Ishikawa (cell line): ENCODE results near the gene KCNQ1.

Experiments used
- CEBPB ChIP-seq: IDR thresholded peaks from 2 replicates; pipeline ENCODE4 v1.6.1; 2012
- CREB1 ChIP-seq: IDR thresholded peaks from 2 replicates; pipeline ENCODE4 v1.6.1; 2012; ENCODE audit warnings: low read depth
- EGR1 ChIP-seq: IDR thresholded peaks from 2 replicates; pipeline ENCODE4 v1.6.1; 2012
- EP300 ChIP-seq: IDR thresholded peaks from 2 replicates; pipeline ENCODE4 v1.6.1; 2012; ENCODE audit warnings: borderline replicate concordance
- FOXM1 ChIP-seq: IDR thresholded peaks from 2 replicates; pipeline ENCODE4 v1.6.1; 2012; ENCODE audit warnings: low read depth, borderline replicate concordance
- MAX ChIP-seq: IDR thresholded peaks from 2 replicates; pipeline ENCODE4 v1.6.1; 2012
- NFIC ChIP-seq: IDR thresholded peaks from 2 replicates; pipeline ENCODE4 v1.6.1; 2012
- RAD21 ChIP-seq: IDR thresholded peaks from 2 replicates; pipeline ENCODE4 v1.6.1; 2012; ENCODE audit warnings: low read depth
- TAF1 ChIP-seq: IDR thresholded peaks from 2 replicates; pipeline ENCODE4 v1.6.1; 2012; ENCODE audit warnings: low read depth, mild to moderate bottlenecking
- TCF12 ChIP-seq: IDR thresholded peaks from 2 replicates; pipeline ENCODE4 v1.6.1; 2012; ENCODE audit warnings: low read depth
- TEAD4 ChIP-seq: IDR thresholded peaks from 2 replicates; pipeline ENCODE4 v1.6.1; 2012
- YY1 ChIP-seq: IDR thresholded peaks from 2 replicates; pipeline ENCODE4 v1.6.1; 2012; ENCODE audit warnings: low read depth
- ZBTB7A ChIP-seq: IDR thresholded peaks from 2 replicates; pipeline ENCODE4 v1.6.1; 2012; ENCODE audit warnings: low read depth
- TF ChIP-seq, protein P1 (sequence below): IDR thresholded peaks from 2 replicates; pipeline ENCODE4 v1.6.1; 2012
- TF ChIP-seq, protein P2 (sequence below): IDR thresholded peaks from 2 replicates; pipeline ENCODE4 v1.6.1; 2012; ENCODE audit warnings: low read depth, mild to moderate bottlenecking

Gene KCNQ1

GRCh38 chr11:2579315-2580060, 134.7 kb downstream of the KCNQ1 start:
- TF ChIP-seq CREB1 (no peak), TAF1 (no peak), EP300 (no peak), EGR1 (peak; percentile 76), NFIC (0 out of 2 replicates have a peak, but pooled peaks have one; percentile 23), ZBTB7A (no peak), YY1 (no peak), CEBPB (no peak), MAX (0 out of 2 replicates have a peak, but pooled peaks have one; percentile 12), RAD21 (no peak), TEAD4 (peak; percentile 23; the same call in 1 of the 2 replicates), FOXM1 (no peak)
- TF ChIP-seq, protein P1, sequence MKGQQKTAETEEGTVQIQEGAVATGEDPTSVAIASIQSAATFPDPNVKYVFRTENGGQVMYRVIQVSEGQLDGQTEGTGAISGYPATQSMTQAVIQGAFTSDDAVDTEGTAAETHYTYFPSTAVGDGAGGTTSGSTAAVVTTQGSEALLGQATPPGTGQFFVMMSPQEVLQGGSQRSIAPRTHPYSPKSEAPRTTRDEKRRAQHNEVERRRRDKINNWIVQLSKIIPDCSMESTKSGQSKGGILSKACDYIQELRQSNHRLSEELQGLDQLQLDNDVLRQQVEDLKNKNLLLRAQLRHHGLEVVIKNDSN: no peak

DNA sequence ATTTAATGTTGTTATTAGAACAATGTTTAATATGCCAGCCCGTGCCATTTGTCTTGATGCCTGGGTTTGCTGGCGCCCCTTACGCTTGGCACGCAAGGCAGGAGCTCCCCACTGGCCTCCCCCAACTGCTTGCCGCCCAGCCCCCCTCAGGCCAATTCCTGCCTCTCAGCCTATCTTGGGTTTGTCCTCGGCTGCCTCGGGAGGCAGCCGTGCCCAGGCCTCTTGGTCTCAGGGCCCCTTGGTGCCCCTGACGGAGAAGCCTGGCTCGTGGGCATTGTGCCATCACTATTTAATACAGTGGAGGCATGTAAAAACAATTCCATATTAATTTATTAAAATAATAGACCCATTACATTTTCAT, 135.2 kb downstream of the KCNQ1 start:
- TF ChIP-seq CEBPB (no peak), RAD21 (no peak), ZBTB7A (no peak), YY1 (no peak), TEAD4 (no peak), MAX (no peak), NFIC (no peak), EP300 (no peak), TAF1 (no peak), CREB1 (no peak), EGR1 (no peak), FOXM1 (no peak), TCF12 (no peak)
- TF ChIP-seq, protein P2, sequence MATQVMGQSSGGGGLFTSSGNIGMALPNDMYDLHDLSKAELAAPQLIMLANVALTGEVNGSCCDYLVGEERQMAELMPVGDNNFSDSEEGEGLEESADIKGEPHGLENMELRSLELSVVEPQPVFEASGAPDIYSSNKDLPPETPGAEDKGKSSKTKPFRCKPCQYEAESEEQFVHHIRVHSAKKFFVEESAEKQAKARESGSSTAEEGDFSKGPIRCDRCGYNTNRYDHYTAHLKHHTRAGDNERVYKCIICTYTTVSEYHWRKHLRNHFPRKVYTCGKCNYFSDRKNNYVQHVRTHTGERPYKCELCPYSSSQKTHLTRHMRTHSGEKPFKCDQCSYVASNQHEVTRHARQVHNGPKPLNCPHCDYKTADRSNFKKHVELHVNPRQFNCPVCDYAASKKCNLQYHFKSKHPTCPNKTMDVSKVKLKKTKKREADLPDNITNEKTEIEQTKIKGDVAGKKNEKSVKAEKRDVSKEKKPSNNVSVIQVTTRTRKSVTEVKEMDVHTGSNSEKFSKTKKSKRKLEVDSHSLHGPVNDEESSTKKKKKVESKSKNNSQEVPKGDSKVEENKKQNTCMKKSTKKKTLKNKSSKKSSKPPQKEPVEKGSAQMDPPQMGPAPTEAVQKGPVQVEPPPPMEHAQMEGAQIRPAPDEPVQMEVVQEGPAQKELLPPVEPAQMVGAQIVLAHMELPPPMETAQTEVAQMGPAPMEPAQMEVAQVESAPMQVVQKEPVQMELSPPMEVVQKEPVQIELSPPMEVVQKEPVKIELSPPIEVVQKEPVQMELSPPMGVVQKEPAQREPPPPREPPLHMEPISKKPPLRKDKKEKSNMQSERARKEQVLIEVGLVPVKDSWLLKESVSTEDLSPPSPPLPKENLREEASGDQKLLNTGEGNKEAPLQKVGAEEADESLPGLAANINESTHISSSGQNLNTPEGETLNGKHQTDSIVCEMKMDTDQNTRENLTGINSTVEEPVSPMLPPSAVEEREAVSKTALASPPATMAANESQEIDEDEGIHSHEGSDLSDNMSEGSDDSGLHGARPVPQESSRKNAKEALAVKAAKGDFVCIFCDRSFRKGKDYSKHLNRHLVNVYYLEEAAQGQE: no peak
- TF ChIP-seq, protein P1: no peak

- TF ChIP-seq RAD21 (no peak), TAF1 (no peak)
Measured at GRCh38 chr11:2580571-2581001, 135.8 kb downstream of the KCNQ1 start.

- no peak for TF ChIP-seq TCF12
- TF ChIP-seq YY1: no peak
Measured at GRCh38 chr11:2581151-2581930, 136.5 kb downstream of the KCNQ1 start.

DNA sequence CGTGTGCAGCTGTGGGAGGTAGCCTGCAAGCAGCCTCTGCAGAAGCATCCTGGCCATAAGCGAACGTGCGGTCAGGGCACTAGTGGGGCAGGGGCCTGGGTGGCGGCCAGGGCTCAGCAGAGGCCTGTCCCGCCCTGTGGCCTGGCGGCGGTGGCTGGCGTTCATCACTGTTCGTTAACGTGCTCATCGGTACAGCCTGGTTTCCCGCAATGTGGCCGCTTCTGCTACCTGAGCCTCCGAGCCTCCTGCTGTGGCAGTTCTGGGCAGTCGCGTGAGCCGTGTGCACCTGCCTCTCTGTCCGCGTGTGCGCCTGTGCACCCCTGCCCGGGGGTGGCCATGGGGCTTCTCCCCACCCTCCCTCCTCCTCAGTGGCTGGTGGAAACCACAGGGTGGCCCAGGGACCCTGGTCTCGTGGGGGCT, 137.1 kb downstream of the KCNQ1 start:
- TF ChIP-seq CEBPB (no peak), TAF1 (no peak), CREB1 (no peak), ZBTB7A (no peak), EP300 (no peak)
- TF ChIP-seq, protein P1: no peak

DNA sequence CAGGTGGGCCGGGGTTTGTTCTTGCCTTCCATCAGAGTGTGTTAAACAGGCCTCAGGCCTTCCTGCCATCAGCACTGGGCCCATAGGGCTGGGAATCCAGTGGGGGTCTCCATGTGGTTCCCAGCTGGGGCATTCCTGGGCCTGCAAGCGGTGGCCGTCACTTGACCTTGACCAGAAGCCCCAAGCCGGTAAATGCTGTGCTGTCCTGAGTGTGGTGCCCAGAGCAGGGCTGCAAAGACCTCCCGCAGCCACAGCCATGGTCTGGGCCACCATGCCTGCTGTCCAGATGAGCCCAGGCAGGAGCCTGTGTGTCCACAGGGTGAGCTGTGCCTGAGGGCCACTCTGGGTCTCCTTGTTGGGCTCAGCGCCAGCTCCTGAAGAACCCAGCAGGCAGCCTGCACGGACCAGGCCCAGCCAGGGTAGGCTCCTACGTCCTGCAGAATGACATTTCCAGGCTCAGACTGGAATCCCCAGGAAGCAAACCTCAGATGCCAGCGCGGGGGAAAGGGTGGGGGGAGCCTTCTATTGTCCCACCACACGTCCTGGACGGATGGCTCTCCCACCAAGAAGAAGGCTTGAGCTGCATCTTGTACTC, 137.6 kb downstream of the KCNQ1 start:
- TF ChIP-seq TEAD4 (no peak), TCF12 (no peak), CREB1 (no peak), RAD21 (no peak), YY1 (no peak), CEBPB (no peak), EGR1 (no peak), EP300 (no peak)
- TF ChIP-seq, protein P2: no peak
- TF ChIP-seq, protein P1: no peak
